Fibroblast of lung (primary cell): ENCODE data around the gene PIGA. TPM values are rescaled to one million over a fixed set of nuclear protein-coding genes. Genes with fewer than 3 reads are reported as not detected.

Source experiments
- DNase-seq, 2 donors: peaks; one replicate each; pipeline versions ENCODE4 v3.0.0 to v3.0.0-alpha.2; 2010; ENCODE audit warnings: low read depth in 2 of 2
- H2AFZ ChIP-seq: 2 replicates; pipeline ENCODE4 v1.5.1; 2012; ENCODE audit warnings: low read length, control low read depth, inconsistent platforms
- H3K27ac ChIP-seq: 2 replicates; pipeline ENCODE4 v1.5.1; 2011; ENCODE audit warnings: low read length, control low read depth; ENCODE audit not compliant: insufficient read depth
- H3K27me3 ChIP-seq: 2 replicates; pipeline ENCODE4 v1.5.1; 2011; ENCODE audit warnings: mild to moderate bottlenecking, low read length; ENCODE audit not compliant: control insufficient read depth, insufficient read depth
- H3K36me3 ChIP-seq: 2 replicates; pipeline ENCODE4 v1.5.1; 2011; ENCODE audit warnings: low read length; ENCODE audit not compliant: control insufficient read depth, insufficient read depth
- H3K4me1 ChIP-seq: 2 replicates; pipeline ENCODE4 v1.5.1; 2011; ENCODE audit warnings: low read length; ENCODE audit not compliant: control insufficient read depth, insufficient read depth; ENCODE audit errors: extremely low read depth
- H3K4me2 ChIP-seq: 2 replicates; pipeline ENCODE4 v1.5.1; 2011; ENCODE audit warnings: low read length, control low read depth; ENCODE audit not compliant: insufficient read depth; ENCODE audit errors: extremely low read depth
- H3K4me3 ChIP-seq, 4 experiments: fragments of 200-600 bp in 1 of 4; sonication (generic) in 1 of 4; replicated peaks in 1 of 4; 2 replicates each; pipeline ENCODE4 v1.5.1; 2011 to 2016; ENCODE audit warnings: low read length in 4 of 4, low read depth in 3 of 4, mild to moderate bottlenecking in 3 of 4, control low read depth in 2 of 4, inconsistent platforms in 1 of 4, mixed read lengths in 1 of 4; ENCODE audit not compliant: insufficient read depth in 1 of 4; ENCODE audit errors: control extremely low read depth in 1 of 4
- H3K79me2 ChIP-seq: 2 replicates; pipeline ENCODE4 v1.5.1; 2012; ENCODE audit warnings: mild to moderate bottlenecking, low read length, inconsistent platforms; ENCODE audit not compliant: control insufficient read depth, insufficient read depth
- H3K9ac ChIP-seq: 2 replicates; pipeline ENCODE4 v1.5.1; 2011; ENCODE audit warnings: mild to moderate bottlenecking, low read length, control low read depth; ENCODE audit not compliant: insufficient read depth
- H3K9me3 ChIP-seq: 2 replicates; pipeline ENCODE4 v1.5.1; 2012; ENCODE audit warnings: low read depth, low read length; ENCODE audit not compliant: control insufficient read depth, insufficient read depth
- H4K20me1 ChIP-seq: 2 replicates; pipeline ENCODE4 v1.5.1; 2011; ENCODE audit warnings: low read length; ENCODE audit not compliant: control insufficient read depth, insufficient read depth; ENCODE audit errors: extremely low read depth
- EZH2 ChIP-seq: IDR thresholded peaks from 2 replicates; pipeline ENCODE4 v1.5.1; 2012; ENCODE audit warnings: low read length, control low read depth, mild to moderate bottlenecking; ENCODE audit errors: missing control alignments
- polyA plus RNA-seq, 2 donors: library from polyadenylated mRNA; depleted of rRNA in 1 of 2; stranded (reverse) in 1 of 2; unstranded in 1 of 2; fragments of >200 nt; gene quantifications; 2 replicates each; pipeline ENCODE4 v1.2.1, GENCODE V29; 2011 to 2012; ENCODE audit warnings: missing spikeins in 1 of 2
- total RNA-seq: library from RNA; depleted of rRNA; stranded (reverse); fragments of >200 nt; gene quantifications from 2 replicates; pipeline ENCODE4 v1.2.1, GENCODE V29; 2014
- TF ChIP-seq, protein P1 (sequence below), 2 donors: IDR thresholded peaks in 1 of 2; conservative IDR thresholded peaks in 1 of 2; 1 replicate in 1 of 2; 2 replicates in 1 of 2; pipeline ENCODE4 v1.5.1; 2011 to 2012; ENCODE audit warnings: low read length in 2 of 2, control low read depth in 1 of 2, inconsistent platforms in 1 of 2, low read depth in 1 of 2, mild to moderate bottlenecking in 1 of 2

The PIGA gene
- total and polyA plus RNA-seq, 2 donors (not counting 1 experiment from before 2014, with no cell fraction given) = 4.8 to 6.9 TPM

DNA sequence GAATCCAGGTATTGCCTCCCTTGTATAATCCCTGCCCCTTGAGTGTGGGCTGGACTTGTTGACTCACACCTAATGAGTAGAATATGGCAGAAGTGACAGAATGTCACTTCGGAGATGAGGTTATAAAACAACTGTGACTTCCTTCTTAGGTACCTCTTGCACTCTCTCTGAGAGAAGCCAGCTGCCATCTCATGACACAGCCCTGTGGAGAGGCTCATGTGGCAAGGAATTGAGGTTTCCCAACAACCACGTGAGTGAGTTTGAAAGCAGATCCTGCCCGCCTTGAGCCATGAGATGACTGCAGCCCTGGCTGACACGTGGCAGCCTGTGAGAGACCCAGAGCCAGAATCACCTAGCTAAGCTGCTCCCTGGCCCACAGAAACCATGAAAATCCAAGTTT, 33.4 kb downstream of the PIGA start:
- Histone ChIP-seq H3K9me3 (no peaks in the 10 kb centered on the region), H3K27me3 (no peaks in the 10 kb centered on the region), H2AFZ (no peak overlapping the region), H4K20me1 (no peaks in the 10 kb centered on the region), H3K4me2 (no peak overlapping the region), H3K9ac (no peak overlapping the region), H3K79me2 (no peaks in the 10 kb centered on the region), H3K4me1 (no peaks in the 10 kb centered on the region), H3K36me3 (no peaks in the 10 kb centered on the region), H3K4me3 (no peak overlapping the region), H3K27ac (no peak overlapping the region)
- peak in 1 of 2 donors; percentile 46 for DNase-seq
- TF ChIP-seq, protein P1, sequence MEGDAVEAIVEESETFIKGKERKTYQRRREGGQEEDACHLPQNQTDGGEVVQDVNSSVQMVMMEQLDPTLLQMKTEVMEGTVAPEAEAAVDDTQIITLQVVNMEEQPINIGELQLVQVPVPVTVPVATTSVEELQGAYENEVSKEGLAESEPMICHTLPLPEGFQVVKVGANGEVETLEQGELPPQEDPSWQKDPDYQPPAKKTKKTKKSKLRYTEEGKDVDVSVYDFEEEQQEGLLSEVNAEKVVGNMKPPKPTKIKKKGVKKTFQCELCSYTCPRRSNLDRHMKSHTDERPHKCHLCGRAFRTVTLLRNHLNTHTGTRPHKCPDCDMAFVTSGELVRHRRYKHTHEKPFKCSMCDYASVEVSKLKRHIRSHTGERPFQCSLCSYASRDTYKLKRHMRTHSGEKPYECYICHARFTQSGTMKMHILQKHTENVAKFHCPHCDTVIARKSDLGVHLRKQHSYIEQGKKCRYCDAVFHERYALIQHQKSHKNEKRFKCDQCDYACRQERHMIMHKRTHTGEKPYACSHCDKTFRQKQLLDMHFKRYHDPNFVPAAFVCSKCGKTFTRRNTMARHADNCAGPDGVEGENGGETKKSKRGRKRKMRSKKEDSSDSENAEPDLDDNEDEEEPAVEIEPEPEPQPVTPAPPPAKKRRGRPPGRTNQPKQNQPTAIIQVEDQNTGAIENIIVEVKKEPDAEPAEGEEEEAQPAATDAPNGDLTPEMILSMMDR (conservative IDR thresholded peaks at IDR 0.05 in 1 of 2, IDR thresholded peaks at IDR 0.05 in 1 of 2; ENCODE audit: low read depth in 1 of 2, low read length in 2 of 2) = no peak
- no peak for TF ChIP-seq EZH2

DNA sequence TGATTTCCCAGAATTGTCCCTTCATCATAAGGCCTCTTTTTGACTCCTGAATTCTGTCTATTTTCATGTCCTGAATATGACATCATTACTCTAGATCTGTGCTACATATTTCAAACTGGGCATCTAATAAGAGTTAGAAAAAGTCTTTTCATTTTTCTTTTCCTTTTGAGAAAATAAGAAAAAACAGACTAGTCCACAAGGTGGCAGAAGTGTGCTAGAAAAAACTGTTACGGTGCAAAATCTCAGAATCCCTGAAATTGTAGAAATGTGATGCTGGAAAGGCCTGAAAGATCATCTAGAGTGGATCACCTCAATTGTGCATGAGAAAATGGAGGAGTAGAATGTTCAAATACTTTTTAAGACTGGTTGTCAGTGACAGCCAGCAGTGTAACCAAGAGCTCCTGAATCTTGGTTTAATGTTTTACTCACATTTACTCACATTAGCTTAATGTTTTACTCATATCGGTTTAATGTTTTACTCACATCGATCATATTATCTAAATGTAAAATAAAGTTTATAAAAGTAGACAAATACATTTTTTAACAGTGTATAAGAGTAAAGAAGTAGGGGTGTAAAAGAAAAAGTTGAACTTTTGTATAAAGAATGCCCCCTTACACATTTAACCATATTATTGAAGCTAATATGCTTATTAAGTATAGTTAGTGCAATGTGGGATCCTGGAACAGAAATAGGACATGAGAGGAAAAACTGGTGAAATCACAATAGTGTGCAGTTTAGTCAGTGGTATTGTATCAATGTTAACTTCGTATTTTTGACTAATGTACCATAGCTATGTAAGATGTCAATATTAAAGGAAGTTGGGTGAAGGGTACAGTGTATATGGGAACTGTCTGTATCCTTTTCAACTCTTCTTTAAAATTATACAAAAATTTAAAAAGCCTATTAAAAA, 35.1 kb downstream of the PIGA start:
- no peak overlapping the region for H3K4me3 ChIP-seq
- H3K4me2 ChIP-seq = no peak overlapping the region
- no peaks in the 10 kb centered on the region for H3K27me3 ChIP-seq
- no peak overlapping the region for H3K27ac ChIP-seq
- H4K20me1 ChIP-seq = no peaks in the 10 kb centered on the region
- H3K79me2 ChIP-seq = no peaks in the 10 kb centered on the region
- H3K36me3 ChIP-seq = no peaks in the 10 kb centered on the region
- no peak overlapping the region for H2AFZ ChIP-seq
- H3K4me1 ChIP-seq = no peaks in the 10 kb centered on the region
- TF ChIP-seq EZH2 = no peak
- TF ChIP-seq, protein P1 (conservative IDR thresholded peaks at IDR 0.05 in 1 of 2, IDR thresholded peaks at IDR 0.05 in 1 of 2; ENCODE audit: low read depth in 1 of 2, low read length in 2 of 2) = peak; percentile 36 to 39
- peak; percentile 2 to 43 for DNase-seq
- no peak overlapping the region for H3K9ac ChIP-seq
- no peaks in the 10 kb centered on the region for H3K9me3 ChIP-seq

DNA sequence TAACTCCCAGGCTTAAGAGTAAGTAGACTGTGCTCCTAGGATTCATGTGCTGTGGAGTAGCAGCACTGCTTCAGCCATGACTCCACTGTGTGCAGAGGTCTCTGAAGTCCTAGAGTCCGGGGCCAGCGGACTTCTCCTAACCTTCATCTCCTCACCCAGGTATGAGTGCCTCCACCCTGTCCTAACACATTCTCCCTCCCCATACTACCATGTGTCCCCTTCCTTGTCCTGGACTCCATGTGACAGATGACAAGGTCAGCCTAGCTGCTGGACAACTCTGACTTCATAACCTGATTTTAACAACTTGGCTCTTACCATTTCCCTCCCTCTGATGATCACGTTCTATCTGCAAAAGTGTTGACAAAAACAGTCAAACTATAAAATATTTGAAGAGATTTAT, 36.5 kb downstream of the PIGA start:
- Histone ChIP-seq H3K9me3 (no peaks in the 10 kb centered on the region), H3K27me3 (no peaks in the 10 kb centered on the region), H3K4me1 (no peaks in the 10 kb centered on the region), H3K27ac (no peak overlapping the region), H3K36me3 (no peaks in the 10 kb centered on the region), H3K9ac (no peak overlapping the region), H4K20me1 (no peaks in the 10 kb centered on the region), H3K4me2 (no peak overlapping the region), H3K4me3 (no peak overlapping the region), H3K79me2 (no peaks in the 10 kb centered on the region), H2AFZ (no peak overlapping the region)
- DNase-seq = no peak
- TF ChIP-seq EZH2 = no peak
- TF ChIP-seq, protein P1 (conservative IDR thresholded peaks at IDR 0.05 in 1 of 2, IDR thresholded peaks at IDR 0.05 in 1 of 2; ENCODE audit: low read depth in 1 of 2, low read length in 2 of 2) = no peak
